Liver (tissue), 9 donors: ENCODE measurements around the gene BTBD9. TPM values are rescaled to one million over a fixed set of nuclear protein-coding genes. Genes with fewer than 3 reads are reported as not detected.

Experiments used
- DNase-seq: peaks from one replicate; pipeline ENCODE4 v3.0.0-alpha.2; 2017; ENCODE audit warnings: low spot score
- H3K27ac ChIP-seq, 2 donors: one replicate each; pipeline ENCODE4 v1.7.0; 2013; ENCODE audit warnings: inconsistent platforms in 2 of 2, low read length in 2 of 2, control low read depth in 1 of 2, low read depth in 1 of 2, mild to moderate bottlenecking in 1 of 2
- H3K27me3 ChIP-seq, 4 donors: one replicate each; pipeline versions ENCODE4 v1.6.1 to v1.7.0; 2013; ENCODE audit warnings: low read length in 3 of 4, inconsistent platforms in 1 of 4, mild to moderate bottlenecking in 1 of 4, moderate library complexity in 1 of 4; ENCODE audit not compliant: control insufficient read depth in 4 of 4, insufficient read depth in 4 of 4
- H3K36me3 ChIP-seq, 4 donors: one replicate each; pipeline versions ENCODE4 v1.6.1 to v1.7.0; 2013; ENCODE audit warnings: low read length in 3 of 4, mild to moderate bottlenecking in 3 of 4, low read depth in 1 of 4, moderate library complexity in 1 of 4; ENCODE audit not compliant: control insufficient read depth in 4 of 4, insufficient read depth in 3 of 4
- H3K4me1 ChIP-seq, 4 donors: one replicate each; pipeline versions ENCODE4 v1.6.1 to v1.7.0; 2013; ENCODE audit warnings: low read length in 3 of 4, mild to moderate bottlenecking in 3 of 4, moderate library complexity in 1 of 4; ENCODE audit not compliant: control insufficient read depth in 4 of 4, insufficient read depth in 4 of 4
- H3K4me3 ChIP-seq, 3 donors: one replicate each; pipeline versions ENCODE4 v1.6.1 to v1.7.0; 2013; ENCODE audit warnings: low read length in 3 of 3, control low read depth in 1 of 3, low read depth in 1 of 3, mild to moderate bottlenecking in 1 of 3
- H3K9ac ChIP-seq, 2 donors: one replicate each; pipeline ENCODE4 v1.7.0; 2013; ENCODE audit warnings: low read length in 2 of 2, mild to moderate bottlenecking in 2 of 2, moderate library complexity in 2 of 2, control low read depth in 1 of 2, low read depth in 1 of 2
- H3K9me3 ChIP-seq, 4 donors: one replicate each; pipeline versions ENCODE4 v1.6.1 to v1.7.0; 2013; ENCODE audit warnings: low read length in 3 of 4; ENCODE audit not compliant: control insufficient read depth in 4 of 4
- ATF3 ChIP-seq: IDR thresholded peaks from 2 replicates; pipeline ENCODE4 v1.6.1; 2016; ENCODE audit warnings: antibody characterized with exemption
- FOXA1 ChIP-seq: IDR thresholded peaks from 2 replicates; pipeline ENCODE4 v1.6.1; 2016; ENCODE audit warnings: antibody characterized with exemption
- FOXA2 ChIP-seq: IDR thresholded peaks from 2 replicates; pipeline ENCODE4 v1.6.1; 2016; ENCODE audit warnings: antibody characterized with exemption
- GABPA ChIP-seq, 2 donors: IDR thresholded peaks in 1 of 2; conservative IDR thresholded peaks in 1 of 2; 2 replicates each; pipeline ENCODE4 v1.6.1; 2016; ENCODE audit warnings: antibody characterized with exemption in 2 of 2, mild to moderate bottlenecking in 1 of 2, moderate library complexity in 1 of 2
- HNF4G ChIP-seq: IDR thresholded peaks from 2 replicates; pipeline ENCODE4 v1.6.1; 2016; ENCODE audit warnings: antibody characterized with exemption
- JUND ChIP-seq, 2 donors: IDR thresholded peaks; 2 replicates each; pipeline ENCODE4 v1.6.1; 2016; ENCODE audit warnings: antibody characterized with exemption in 2 of 2
- MAX ChIP-seq: IDR thresholded peaks from 2 replicates; pipeline ENCODE4 v1.6.1; 2016; ENCODE audit warnings: antibody characterized with exemption
- REST ChIP-seq: IDR thresholded peaks from 2 replicates; pipeline ENCODE4 v1.6.1; 2016; ENCODE audit warnings: antibody characterized with exemption, mild to moderate bottlenecking
- RXRA ChIP-seq, 2 donors: IDR thresholded peaks; 2 replicates each; pipeline ENCODE4 v1.6.1; 2017 to 2018; ENCODE audit warnings: antibody characterized with exemption in 2 of 2, mild to moderate bottlenecking in 1 of 2
- SP1 ChIP-seq: IDR thresholded peaks from 2 replicates; pipeline ENCODE4 v1.6.1; 2018; ENCODE audit warnings: antibody characterized with exemption, mild to moderate bottlenecking
- TAF1 ChIP-seq: conservative IDR thresholded peaks from 2 replicates; pipeline ENCODE4 v1.6.1; 2016; ENCODE audit warnings: antibody characterized with exemption, mild to moderate bottlenecking
- YY1 ChIP-seq: IDR thresholded peaks from 2 replicates; pipeline ENCODE4 v1.6.1; 2016; ENCODE audit warnings: antibody characterized with exemption, mild to moderate bottlenecking
- ZBTB33 ChIP-seq: IDR thresholded peaks from 2 replicates; pipeline ENCODE4 v1.6.1; 2016; ENCODE audit warnings: antibody characterized with exemption
- WGBS: extraction: QIAGEN DNeasy Blood & Tissue Kit; methylation state at CpG from one replicate; pipeline ENCODE4 v1.1.7; 2013; 5-methylcytosine and 5-hydroxymethylcytosine counted together
- polyA plus RNA-seq, 2 donors: library from polyadenylated mRNA; stranded (reverse) in 1 of 2; unstranded in 1 of 2; fragments of 200-250 nt in 1 of 2; fragments of >200 nt in 1 of 2; fragmentation: Nextera tagmentation in 1 of 2; extraction: Ambion mirVana in 1 of 2; gene quantifications; one replicate each; pipeline versions ENCODE4 v1.2.1 to v1.2.3, GENCODE V29; 2013 to 2015
- total RNA-seq, 2 donors: library from RNA; depleted of rRNA; stranded (reverse); fragments of >200 nt; gene quantifications; one replicate each; pipeline ENCODE4 v1.2.3, GENCODE V29; 2014
- donor health status: healthy.
- donor health status: healthy.
- donor health status: healthy.
- donor health status: healthy.
- donor health status: healthy.

BTBD9 gene
- total and polyA plus RNA-seq, 4 donors, result 2.0 to 12.4 (median 5.7) TPM

GRCh38 chr6:38320358-38320757 lies 319.4 kb downstream of the BTBD9 start:
- H3K27ac ChIP-seq, result no peak overlapping the region
- H3K4me3 ChIP-seq, result no peak overlapping the region
- 79% methylated on average over 3 of the region's 3 CpGs for WGBS
- no peaks in the 10 kb centered on the region for H3K36me3 ChIP-seq
- TF ChIP-seq FOXA2, result no peak
- no peak for TF ChIP-seq JUND (IDR thresholded peaks at IDR 0.05)
- no peak for TF ChIP-seq FOXA1
- no peak for TF ChIP-seq YY1
- TF ChIP-seq MAX, result no peak
- no peaks in the 10 kb centered on the region for H3K27me3 ChIP-seq
- no peak overlapping the region for H3K9ac ChIP-seq
- no peak for DNase-seq
- peaks cover 0 to 5% (median 0%) of the 10 kb centered on the region in 4 donors for H3K9me3 ChIP-seq
- H3K4me1 ChIP-seq, result no peaks in the 10 kb centered on the region

GRCh38 chr6:38319256-38320212 lies 320.2 kb downstream of the BTBD9 start:
- Histone ChIP-seq H3K36me3 (no peaks in the 10 kb centered on the region), H3K4me1 (no peaks in the 10 kb centered on the region), H3K9me3 (peaks cover 0 to 5% (median 0%) of the 10 kb centered on the region in 4 donors), H3K27ac (no peak overlapping the region), H3K4me3 (no peak overlapping the region), H3K9ac (no peak overlapping the region), H3K27me3 (no peaks in the 10 kb centered on the region)
- DNase-seq, result no peak
- TF ChIP-seq SP1, result no peak
- no peak for TF ChIP-seq RXRA (IDR thresholded peaks at IDR 0.05)
- no peak for TF ChIP-seq HNF4G
- no peak for TF ChIP-seq FOXA2
- TF ChIP-seq ATF3, result no peak
- TF ChIP-seq MAX, result no peak
- no peak for TF ChIP-seq FOXA1
- TF ChIP-seq REST, result no peak
- no peak for TF ChIP-seq TAF1
- 95% methylated on average over 11 of the region's 11 CpGs for WGBS

- TF ChIP-seq GABPA (IDR thresholded peaks at IDR 0.05 in 1 of 2, conservative IDR thresholded peaks at IDR 0.05 in 1 of 2) (no peak), ZBTB33 (no peak), ATF3 (no peak)
These were observed 323.4 kb downstream of the BTBD9 start for GRCh38 chr6:38316099-38316868.

More at GRCh38 chr6:38316099-38316868, 323.4 kb downstream of the BTBD9 start:
- H3K4me1 ChIP-seq, result no peaks in the 10 kb centered on the region
- 91% methylated on average over 1 of the region's 1 CpG for WGBS
- H3K27ac ChIP-seq, result no peak overlapping the region
- peaks cover 0 to 5% (median 0%) of the 10 kb centered on the region in 4 donors for H3K9me3 ChIP-seq
- H3K4me3 ChIP-seq, result no peak overlapping the region
- H3K9ac ChIP-seq, result no peak overlapping the region
- H3K27me3 ChIP-seq, result no peaks in the 10 kb centered on the region
- no peaks in the 10 kb centered on the region for H3K36me3 ChIP-seq
- DNase-seq, result no peak
